ENCODE measurements around the gene ADRA2C.

The ADRA2C gene

DNA sequence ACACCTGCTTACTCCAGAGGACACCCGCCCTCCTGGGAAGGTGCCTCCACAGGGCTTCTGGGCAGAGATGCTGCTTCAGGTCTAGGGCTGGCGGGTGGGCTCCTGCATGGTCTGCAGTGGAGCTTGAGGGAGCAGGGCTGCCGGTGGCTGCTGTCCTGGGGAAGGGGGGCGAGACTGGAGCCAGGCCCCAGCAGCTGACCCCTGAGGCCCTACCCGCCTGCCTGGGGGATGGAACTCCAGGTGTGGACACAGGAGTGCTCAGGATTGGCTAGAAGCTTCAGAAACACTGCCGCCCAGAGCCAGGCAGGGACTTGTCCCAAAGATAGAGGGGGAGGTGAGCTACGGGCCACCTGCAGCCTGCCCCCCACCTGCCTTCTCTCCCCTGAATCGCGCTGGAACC, 33.0 kb upstream of the ADRA2C start:
- no peak for DNase-seq (ENCODE audit: low spot score)

DNA sequence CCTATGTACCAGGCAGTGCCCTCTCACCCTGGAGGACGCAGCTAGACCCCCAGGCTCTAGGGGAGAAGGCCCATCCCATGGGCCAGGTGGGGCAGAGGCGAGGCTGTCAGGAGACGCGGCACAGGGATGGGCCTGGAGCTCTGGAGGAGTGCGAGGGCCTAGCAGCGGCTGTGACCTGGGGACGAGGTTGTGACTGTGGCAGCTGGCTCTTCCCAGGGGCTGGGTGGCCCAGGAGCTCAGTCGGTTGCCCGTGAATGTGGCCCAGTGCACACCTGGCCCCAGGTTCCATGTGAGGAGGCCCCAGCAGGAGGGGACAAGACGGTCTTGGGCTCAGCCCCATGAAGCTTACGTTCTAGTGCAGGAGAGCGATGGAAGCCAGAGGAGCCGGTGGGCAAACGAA, 31.0 kb upstream of the ADRA2C start:
- no peak for DNase-seq (ENCODE audit: low spot score)

DNA sequence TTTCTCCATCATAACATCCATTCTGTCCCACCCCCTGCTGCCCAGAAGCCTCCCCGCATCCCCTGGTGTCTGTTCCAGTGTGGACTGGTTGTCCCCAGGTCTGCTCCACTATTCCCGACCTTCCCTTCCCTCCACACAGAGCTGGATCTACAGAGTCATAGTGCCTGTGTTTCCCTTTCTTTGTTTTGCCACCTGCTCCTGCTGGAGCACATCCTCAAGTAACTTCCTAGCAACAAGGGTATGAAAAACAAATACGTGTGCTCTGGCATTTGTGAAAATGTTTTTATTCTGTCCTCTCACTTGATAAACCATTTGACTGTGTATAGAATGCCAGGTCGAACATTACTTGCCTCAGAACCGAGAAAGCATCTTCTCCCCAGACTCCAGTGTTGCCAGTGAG, 29.9 kb upstream of the ADRA2C start:
- DNase-seq (ENCODE audit: low spot score), result no peak

DNA sequence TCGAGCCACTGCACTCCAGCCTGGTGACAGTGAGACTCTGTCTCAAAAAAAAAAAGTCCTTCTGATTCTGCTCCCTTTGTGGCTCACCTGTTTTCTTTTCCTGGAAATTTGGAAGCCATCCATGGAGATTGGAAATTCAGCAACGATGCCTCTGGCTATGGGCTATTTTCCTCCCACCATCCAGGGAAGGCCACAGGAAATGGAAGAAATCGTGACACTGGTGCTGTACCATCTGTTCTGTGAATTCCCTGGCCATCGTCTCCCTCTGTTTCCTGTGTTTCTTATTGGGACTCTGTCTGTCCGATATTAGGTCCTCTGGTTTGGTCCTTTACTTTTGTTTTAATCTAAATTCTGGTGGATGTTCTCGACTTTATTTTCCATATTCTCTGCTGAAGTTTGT, 29.4 kb upstream of the ADRA2C start:
- DNase-seq (ENCODE audit: low spot score), result no peak

DNA sequence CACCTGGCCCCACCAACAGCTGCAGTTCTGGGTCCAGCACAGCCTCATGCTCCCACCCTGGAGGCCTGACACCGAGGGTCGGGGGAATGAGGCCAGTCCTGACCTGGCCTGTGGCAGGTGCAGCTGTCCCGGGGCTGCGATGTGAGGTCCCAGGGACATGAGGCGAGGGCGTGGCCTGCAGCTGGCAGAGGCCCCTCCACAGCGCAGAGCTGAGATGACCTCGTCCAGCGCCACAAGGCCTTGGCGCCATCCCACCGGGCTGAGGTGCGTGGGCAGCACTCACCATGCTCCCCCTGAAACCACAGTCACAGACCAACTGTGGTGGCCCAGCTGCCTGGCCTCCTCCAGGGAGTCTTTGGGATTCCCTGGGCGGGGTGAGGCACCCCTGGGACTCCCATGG, 26.6 kb upstream of the ADRA2C start:
- DNase-seq (ENCODE audit: low spot score), result no peak

DNA sequence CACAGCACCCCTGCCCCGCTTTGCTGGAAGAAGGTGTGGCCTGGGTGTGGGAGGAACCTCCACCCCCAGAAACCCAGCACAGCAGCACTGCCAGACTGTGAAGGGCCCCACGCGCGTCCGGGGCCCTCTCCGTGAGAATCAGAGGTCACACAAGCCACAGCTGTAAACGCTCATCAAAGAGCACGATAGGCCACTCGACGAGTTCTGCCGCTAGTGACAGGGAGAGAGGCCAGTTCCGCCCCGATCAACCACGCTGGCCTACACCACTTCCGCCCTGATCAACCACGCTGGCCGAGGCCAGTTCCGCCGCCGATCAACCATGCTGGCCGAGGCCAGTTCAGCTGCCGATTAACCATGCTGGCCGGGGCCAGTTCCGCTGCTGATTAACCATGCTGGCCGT, 25.9 kb upstream of the ADRA2C start:
- no peak for DNase-seq (ENCODE audit: low spot score)

DNA sequence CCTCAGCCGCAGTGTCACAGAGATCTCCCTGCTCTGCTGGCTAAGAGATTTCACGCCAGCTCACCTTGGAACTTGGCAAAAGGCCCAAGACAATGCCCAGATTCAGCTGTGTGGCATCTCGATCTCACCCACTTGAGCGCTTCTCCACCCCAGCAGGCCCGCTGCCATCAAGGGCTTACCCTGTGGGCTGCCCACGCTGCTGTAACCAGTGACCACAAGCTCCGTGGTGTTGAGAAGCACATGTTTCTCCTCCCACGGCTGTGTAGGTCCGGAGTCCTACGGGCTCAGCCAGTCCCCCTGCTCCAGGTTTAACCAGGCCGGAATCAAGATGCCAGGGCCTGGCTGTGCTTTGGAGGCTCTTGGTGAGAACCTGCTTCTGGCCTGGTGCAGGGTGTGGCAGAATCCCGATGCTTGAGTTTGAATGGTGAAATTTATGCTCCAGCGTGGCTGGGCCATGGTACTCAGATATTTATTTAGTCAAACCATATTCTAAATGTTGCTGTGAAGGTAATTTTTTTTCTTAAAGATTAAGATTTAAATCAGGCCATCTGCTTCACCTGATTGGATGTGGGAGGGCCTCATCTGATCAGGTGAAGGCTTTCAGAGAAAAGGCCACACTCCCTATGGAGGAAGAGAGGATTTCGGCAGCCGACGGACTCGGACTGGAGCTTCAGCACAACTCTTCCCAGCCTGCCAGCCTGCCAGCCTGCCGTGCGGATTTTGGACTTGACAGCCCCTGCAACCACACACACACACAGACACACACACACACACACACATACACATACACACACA, 24.8 kb upstream of the ADRA2C start:
- no peak for DNase-seq (ENCODE audit: low spot score)

DNA sequence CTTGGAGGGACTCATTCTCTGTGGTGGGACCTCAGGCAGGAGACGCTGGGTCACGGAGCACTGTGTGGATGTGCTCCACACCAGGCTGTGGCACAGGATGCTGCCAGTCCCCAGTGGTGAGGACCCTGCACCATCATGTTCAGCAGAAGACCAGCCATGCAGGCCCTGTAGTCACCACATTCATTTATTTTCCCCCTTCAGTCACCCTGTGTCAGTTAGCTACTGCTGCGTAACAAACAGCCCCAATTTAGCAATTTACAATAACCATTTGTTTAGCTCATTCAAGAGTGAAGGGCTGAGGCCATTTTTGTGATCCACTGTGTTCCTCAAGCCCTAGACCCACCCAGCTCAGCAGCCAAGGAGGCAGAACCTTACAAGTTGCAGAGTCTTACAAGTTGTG, 23.6 kb upstream of the ADRA2C start:
- DNase-seq (ENCODE audit: low spot score), result no peak

DNA sequence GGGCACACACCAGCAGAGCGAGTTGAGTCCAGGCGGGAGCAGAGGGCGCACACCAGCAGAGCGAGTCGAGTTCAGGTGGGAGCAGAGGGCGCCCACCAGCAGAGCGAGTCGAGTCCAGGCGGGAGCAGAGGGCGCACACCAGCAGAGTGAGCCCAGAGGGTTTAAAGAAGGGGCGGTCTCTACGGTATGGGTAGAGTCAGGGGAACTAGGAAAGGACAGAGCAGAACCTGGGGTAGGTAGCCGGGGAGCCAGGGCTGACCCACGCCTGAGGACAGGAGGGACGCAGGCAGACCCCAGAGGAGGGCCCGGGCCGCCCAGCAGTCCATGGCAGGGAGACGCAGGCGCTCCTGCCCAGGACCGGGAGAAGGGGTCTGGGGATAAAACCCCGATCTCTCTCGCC, 22.0 kb upstream of the ADRA2C start:
- DNase-seq (ENCODE audit: low spot score), result no peak

DNA sequence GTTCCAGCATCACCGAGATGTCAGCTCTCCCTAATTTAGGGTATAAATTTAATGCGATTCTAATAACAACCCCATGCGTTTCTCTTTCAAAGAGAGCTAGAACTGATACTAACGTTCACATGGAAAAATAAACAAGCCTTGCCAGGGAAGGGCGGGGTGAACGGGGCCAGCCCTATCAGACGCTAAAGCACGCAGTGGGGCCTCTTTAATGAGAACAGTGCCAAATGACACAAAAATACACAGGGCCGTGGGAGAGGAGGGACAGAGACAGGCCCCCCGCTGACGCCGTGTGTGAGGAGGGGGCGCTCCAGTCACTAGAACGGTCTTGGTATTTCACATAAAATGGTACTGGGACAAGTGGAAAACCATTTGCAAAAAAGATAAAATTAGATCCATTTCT, 21.3 kb upstream of the ADRA2C start:
- no peak for DNase-seq (ENCODE audit: low spot score)

DNA sequence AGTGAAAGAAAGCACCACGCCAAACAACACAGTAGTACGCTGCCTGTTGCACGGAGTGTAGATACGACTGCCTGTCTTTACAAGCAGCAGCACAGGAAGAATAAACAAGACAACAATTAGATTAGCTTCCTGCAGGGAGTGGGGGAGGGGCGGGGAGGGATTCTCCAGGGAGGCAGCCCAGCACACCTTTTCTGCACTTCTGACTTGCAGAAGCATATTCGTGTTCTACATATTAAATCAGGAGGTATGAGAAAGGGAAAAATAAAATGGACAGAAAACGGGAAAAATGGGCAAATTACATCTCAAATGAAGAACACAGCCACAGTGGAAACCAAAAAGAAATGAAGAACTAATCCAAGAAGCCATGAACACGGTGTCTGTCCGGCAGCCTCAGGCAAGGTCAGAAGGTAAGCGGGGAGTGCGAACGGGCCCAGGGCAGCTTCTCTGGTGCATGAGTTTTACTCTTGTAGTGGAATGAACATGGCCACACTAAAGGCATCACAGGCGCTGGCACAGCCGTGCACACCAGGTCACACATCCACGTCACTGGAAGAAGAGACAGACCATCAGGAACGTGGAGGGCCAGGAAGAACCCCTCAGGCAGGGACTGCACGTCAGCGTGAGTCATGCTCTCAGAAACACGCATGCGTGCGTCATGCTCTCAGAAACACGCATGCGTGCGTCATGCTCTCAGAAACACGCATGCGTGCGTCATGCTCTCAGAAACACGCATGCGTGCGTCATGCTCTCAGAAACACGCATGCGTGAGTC, 20.1 kb upstream of the ADRA2C start:
- DNase-seq (ENCODE audit: low spot score), result no peak

DNA sequence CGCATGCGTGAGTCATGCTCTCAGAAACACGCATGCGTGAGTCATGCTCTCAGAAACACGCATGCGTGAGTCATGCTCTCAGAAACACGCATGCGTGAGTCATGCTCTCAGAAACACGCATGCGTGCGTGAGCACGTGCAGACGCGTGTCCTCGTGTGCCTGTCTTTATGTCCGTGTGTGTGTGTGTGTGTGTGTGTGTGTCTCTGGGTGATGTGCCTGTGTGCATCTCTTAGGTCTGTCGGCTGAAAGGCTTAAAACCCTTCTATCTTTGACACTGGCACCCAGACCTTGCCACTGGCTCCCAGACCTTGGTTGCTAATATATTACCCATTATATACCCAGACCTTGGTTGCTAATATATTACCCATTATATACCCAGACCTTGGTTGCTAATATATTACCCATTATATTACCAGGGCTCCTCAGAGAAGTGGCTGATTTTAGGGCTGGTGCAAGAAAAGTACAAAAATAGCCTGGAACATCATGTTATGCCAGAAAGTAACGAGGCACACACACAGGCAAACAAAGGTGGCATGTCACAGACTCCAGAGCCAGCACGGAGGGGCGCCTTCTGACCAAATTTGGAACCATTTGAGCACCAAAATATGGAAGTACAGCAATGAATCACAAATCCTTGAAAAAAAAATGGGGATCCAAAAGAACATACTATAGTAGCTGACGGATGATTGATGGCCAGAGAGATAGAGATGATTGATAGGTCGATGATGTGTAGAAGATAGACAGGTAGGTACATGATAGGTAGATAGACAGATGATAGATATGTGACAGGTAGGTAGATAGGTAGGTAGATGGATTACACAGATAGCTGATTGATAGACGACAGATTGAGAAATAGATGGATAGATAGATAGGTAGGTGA, 19.2 kb upstream of the ADRA2C start:
- no peak for DNase-seq (ENCODE audit: low spot score)

DNA sequence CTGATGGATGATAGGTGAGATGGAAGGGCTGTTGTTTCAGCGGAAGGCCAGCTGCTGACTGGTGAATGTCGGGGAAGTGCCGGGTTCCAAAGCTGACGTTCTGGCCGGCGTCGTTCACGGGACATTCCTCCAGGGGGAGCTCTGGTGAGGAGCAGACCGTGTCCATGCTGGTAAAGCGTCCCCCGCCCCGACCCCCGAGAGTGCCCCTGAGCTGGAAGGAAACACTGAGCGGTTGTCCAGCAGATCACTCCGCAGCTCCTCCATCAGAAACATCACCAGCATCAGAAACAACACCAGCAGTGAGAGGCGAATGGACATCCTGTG, 18.6 kb upstream of the ADRA2C start:
- no peak for DNase-seq (ENCODE audit: low spot score)

DNA sequence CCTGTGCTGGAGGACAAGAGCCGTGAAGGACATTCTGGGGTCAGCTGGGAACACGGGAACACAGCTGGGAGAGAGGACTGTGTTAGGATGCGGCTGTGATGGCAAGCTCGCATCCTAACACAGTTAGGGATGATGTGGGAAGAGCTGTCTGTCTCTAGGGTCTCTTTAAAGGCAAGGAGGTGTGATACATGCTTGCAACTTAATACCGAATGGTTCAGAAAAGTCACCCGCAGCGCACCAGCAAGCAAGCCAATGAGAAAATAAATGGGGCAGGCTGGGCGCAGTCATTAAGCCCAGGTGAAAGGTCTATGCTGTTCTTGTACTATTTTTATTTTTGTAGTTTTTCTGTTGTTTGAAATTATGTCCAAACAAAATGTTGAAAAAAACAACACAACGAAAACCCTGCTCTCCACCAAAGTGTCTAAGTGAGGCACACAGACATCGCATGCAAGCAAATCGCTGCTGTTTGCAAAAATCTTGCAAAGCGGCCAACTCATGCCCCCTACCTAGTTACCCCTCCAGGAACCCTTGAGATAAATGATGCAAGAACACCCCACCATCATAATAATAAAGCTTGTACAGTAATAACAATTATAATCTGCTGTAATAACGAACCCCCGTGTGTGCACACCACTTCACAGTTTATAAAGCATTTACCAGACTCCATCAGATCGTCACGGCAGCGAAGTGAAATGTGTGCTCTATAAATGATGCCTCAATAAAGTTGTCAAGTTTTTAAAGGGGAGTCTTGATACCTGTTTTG, 17.9 kb upstream of the ADRA2C start:
- no peak for DNase-seq (ENCODE audit: low spot score)

DNA sequence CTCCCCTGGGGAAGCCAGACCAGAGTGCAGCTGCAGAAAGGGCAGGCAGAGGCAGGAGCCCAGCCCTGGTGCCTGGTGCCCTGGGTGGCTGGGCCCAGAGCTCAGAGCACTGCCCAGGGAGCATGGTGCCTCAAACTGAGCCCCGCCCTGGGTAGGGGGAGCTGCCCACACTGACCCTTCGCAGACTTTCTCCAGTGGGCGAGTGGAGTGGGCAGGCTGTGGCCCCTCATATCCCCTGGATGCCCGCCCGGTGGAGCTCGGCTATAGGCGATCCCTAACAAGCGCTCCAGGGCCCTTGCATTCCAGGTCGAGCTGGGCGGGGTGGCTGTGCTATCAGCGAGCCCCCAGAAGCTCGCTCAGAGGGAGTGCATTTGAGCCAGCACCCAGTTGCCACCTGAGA, 17.1 kb upstream of the ADRA2C start:
- no peak for DNase-seq (ENCODE audit: low spot score)

DNA sequence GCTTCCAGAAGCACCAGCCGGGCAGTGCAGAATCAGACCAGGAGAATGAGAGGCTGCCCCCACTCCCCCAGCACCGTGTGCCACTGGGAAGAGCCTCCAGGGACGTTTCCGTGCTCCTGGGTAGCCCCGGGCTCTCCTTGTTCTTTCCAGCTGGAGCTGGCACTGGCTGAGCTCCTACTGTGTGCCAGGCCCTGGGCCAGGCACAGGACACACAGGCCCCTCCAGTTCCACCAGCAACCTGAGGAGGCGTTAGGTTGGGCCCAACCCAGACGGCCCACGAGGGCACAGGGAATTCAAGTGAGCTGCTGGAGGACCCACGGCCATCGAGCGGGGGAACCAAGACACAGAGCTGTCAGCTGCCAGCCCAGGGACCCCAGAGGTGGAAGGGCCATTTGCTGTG, 15.9 kb upstream of the ADRA2C start:
- DNase-seq (ENCODE audit: low spot score), result no peak

DNA sequence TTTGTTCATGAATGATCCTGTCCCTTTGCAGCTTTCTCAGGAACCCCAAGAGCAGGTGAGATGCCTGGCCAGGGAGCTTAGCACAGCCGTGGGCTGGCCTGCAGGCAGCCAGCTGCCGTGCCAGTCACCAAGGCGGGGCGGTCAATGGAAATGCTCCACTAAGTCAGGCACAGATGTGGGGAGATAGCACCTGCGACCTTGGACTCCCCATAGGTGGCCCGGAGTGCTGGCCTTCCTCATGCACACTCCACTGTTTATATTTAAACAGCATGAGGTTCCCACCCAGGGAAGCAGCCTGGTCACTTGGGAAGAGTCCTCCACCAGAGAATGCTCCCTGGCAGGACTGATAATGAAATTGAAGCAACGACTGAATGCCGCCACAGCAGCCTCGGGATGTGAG, 14.2 kb upstream of the ADRA2C start:
- DNase-seq (ENCODE audit: low spot score), result no peak

DNA sequence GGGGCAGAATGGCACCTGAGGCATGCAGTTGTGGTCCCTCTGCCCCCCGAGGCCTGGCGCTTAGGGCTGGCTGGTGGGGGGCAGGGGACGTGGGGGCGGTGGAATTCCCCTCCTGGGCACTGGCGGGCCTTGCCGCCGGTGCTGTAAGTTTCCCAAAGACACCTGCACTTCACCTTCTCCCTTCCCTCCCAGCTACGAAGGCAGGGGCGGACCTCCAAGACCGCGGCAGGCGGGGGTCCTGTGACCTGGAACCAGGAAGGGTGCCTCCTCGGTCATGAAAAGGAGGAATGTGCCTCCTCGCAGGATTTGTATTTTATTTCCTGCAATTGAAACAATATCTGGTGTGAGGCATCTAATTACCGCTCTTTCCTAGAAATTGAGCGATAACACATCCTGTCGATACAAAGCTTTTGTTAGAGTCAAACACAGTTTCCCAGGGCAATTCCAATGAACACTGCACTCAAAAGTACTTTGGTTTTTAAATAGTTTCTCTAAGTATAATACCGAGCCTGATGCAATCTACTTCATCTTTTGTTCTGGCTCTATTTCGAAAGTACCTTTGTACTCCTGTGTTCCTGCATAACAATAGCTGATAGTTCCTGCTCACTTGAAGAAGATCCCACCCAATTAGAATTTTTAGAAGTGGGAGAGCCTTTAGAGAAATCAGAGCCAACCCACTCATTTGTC, 12.3 kb upstream of the ADRA2C start:
- DNase-seq (ENCODE audit: low spot score), result no peak

DNA sequence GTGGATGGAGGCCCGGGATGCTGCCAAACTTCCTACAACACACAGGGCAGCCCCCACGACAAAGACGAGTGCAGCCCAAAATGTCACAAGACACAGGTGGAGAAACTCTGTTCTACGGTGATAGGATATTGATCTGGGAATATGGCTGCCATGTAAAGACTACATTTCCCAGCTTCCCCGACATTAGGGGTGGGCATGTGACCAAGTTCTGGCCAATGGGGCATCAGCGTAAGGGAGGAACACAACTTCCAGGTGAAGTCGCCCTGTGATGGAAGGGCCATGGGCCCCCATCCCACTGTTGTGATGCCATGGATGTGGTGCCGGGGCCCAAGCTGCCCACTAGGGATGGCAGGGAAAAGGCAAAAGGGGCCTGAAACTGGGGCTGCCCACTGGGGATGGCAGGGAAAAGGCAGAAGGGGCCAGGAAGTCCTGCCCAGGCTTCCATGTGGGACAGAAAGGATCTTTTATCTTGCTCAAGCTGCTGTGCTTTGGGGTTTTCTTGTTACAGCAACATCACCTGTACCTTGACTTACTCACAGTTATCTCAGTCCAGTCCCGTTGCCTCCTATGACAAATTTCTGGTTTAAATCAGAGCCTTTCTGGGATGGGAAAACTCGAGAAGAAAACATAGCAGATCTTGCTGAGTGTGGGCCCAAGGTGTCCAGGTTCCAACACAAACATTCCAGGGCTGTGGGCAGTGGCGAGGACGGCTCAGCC, 9.7 kb upstream of the ADRA2C start:
- no peak for DNase-seq (ENCODE audit: low spot score)

DNA sequence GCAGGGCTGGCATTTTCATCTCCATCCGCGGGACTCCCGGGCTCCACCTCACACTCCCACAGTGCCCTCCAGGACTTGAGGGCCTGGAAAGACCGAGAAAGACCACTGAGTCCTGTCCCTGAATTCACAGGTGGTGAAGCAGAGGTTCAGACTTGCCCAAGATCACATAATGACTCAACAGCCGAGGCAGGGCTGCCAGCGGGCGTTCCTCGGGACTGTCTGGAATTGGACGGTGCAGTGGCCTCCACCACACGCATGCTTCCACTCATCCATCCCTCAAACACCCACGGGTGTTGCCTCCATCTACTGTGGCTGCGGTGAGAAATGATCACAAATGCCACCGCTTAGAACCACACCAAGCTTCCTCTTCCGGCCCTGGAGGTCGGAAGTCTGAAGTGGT, 6.9 kb upstream of the ADRA2C start:
- no peak for DNase-seq (ENCODE audit: low spot score)

DNA sequence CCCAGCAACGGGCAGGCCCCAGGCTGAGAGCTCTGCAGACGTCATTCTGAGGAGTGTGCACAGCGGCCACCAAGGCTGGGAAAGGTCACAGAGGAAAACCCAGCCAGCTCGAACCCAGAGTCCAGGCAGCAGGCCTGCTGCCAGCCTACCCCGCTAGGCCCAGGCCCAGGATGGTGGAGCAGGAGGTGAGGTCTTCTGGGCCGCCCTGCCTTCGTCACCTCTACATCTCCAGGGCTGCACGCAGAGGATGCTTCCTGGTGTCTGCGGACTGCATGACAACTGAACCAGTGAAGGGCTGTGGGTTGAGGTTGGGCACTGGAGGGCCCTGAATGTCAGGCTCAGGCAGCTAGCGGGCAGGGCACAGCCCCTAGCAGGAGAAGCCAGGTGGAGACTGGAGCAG, 5.8 kb upstream of the ADRA2C start:
- DNase-seq (ENCODE audit: low spot score), result no peak
